ENCODE measurements around the gene CTXN3.
"Not testable (repeated sequence)": the region's sequence is repeated elsewhere in the genome, so short reads cannot be mapped to it uniquely, and the experiment has no call there.

Gene CTXN3

GRCh38 chr5:127650022-127650421 is 1.1 kb downstream of the CTXN3 start:
- FAIRE-seq (no peak), DNase-seq (ENCODE audit: insufficient read length, low spot score) (no peak)

GRCh38 chr5:127650649-127651048 is 1.8 kb downstream of the CTXN3 start:
- no peak for DNase-seq (ENCODE audit: insufficient read length, low spot score)
- FAIRE-seq: no peak

- DNase-seq (ENCODE audit: insufficient read length, low spot score) (no peak), FAIRE-seq (no peak)
These were observed 4.2 kb downstream of the CTXN3 start for GRCh38 chr5:127652952-127653611.

- DNase-seq (ENCODE audit: insufficient read length, low spot score) (no peak), FAIRE-seq (no peak)
These were observed 7.9 kb downstream of the CTXN3 start for GRCh38 chr5:127656825-127657224.

- DNase-seq (ENCODE audit: insufficient read length, low spot score): no peak
- FAIRE-seq: no peak
These were observed 11.3 kb downstream of the CTXN3 start for GRCh38 chr5:127660047-127660733.

GRCh38 chr5:127664093-127664492 is 15.2 kb downstream of the CTXN3 start:
- no peak for DNase-seq (ENCODE audit: insufficient read length, low spot score)
- no peak for FAIRE-seq

- FAIRE-seq: no peak
- DNase-seq (ENCODE audit: insufficient read length, low spot score): no peak
These were observed 16.8 kb downstream of the CTXN3 start for GRCh38 chr5:127665641-127666040.

GRCh38 chr5:127666043-127666716 is 17.3 kb downstream of the CTXN3 start:
- DNase-seq (ENCODE audit: insufficient read length, low spot score) (no peak), FAIRE-seq (no peak)

- FAIRE-seq: no peak
- DNase-seq (ENCODE audit: insufficient read length, low spot score): no peak
These were observed 19.0 kb downstream of the CTXN3 start for GRCh38 chr5:127667926-127668325.

GRCh38 chr5:127671218-127671617 is 22.3 kb downstream of the CTXN3 start:
- FAIRE-seq: no peak
- no peak for DNase-seq (ENCODE audit: insufficient read length, low spot score)

- FAIRE-seq (no peak), DNase-seq (ENCODE audit: insufficient read length, low spot score) (no peak)
These were observed 24.4 kb downstream of the CTXN3 start for GRCh38 chr5:127673117-127673800.

GRCh38 chr5:127676951-127677350 is 28.1 kb downstream of the CTXN3 start:
- DNase-seq (ENCODE audit: insufficient read length, low spot score); FAIRE-seq: not testable (repeated sequence)

- not testable (repeated sequence) for DNase-seq (ENCODE audit: insufficient read length, low spot score); FAIRE-seq
These were observed 30.9 kb downstream of the CTXN3 start for GRCh38 chr5:127679691-127680330.

- DNase-seq (ENCODE audit: insufficient read length, low spot score): no peak
- no peak for FAIRE-seq
These were observed 31.7 kb downstream of the CTXN3 start for GRCh38 chr5:127680595-127680994.

GRCh38 chr5:127683008-127683407 is 34.1 kb downstream of the CTXN3 start:
- no peak for FAIRE-seq
- DNase-seq (ENCODE audit: insufficient read length, low spot score): no peak

GRCh38 chr5:127684726-127685467 is 36.0 kb downstream of the CTXN3 start:
- FAIRE-seq: no peak
- DNase-seq (ENCODE audit: insufficient read length, low spot score): no peak

GRCh38 chr5:127685662-127686061 is 36.8 kb downstream of the CTXN3 start:
- DNase-seq (ENCODE audit: insufficient read length, low spot score): no peak
- no peak for FAIRE-seq

- FAIRE-seq: no peak
- no peak for DNase-seq (ENCODE audit: insufficient read length, low spot score)
These were observed 37.5 kb downstream of the CTXN3 start for GRCh38 chr5:127686424-127686823.

GRCh38 chr5:127694518-127695171 is 45.8 kb downstream of the CTXN3 start:
- DNase-seq (ENCODE audit: insufficient read length, low spot score) (no peak), FAIRE-seq (no peak)

- DNase-seq (ENCODE audit: insufficient read length, low spot score): no peak
- FAIRE-seq: no peak
These were observed 46.5 kb downstream of the CTXN3 start for GRCh38 chr5:127695346-127695745.
